Measurements from ENCODE around the gene TRIM25.

TRIM25 gene

GRCh38 chr17:56880571-56880970, 33.3 kb downstream of the TRIM25 start:
- Histone ChIP-seq H4K12ac (ENCODE audit: low read depth, low read length) (no peak overlapping the region), H4K8ac (ENCODE audit: low read depth, low read length) (no peak overlapping the region), H3K18ac (ENCODE audit: low read length) (no peak overlapping the region)

GRCh38 chr17:56880133-56880532, 33.7 kb downstream of the TRIM25 start:
- H3K9me3 ChIP-seq (ENCODE audit: insufficient read depth, low read depth, low read length) = no peaks in the 10 kb centered on the region
- no peak overlapping the region for H2BK5ac ChIP-seq (ENCODE audit: low read depth, low read length, poor library complexity)
- H3K14ac ChIP-seq (ENCODE audit: low read length) = no peak overlapping the region
- H3K27ac ChIP-seq (ENCODE audit: low read depth, low read length) = no peak overlapping the region
- no peak for DNase-seq
- H3K23ac ChIP-seq (ENCODE audit: low read length) = no peak overlapping the region
- no peak overlapping the region for H4K8ac ChIP-seq (ENCODE audit: low read depth, low read length)
- no peaks in the 10 kb centered on the region for H3K79me2 ChIP-seq (ENCODE audit: control insufficient read depth, insufficient read depth, low read length, poor library complexity)
- H2AFZ ChIP-seq (ENCODE audit: insufficient read depth, low read length, poor library complexity) = no peak overlapping the region
- H3K27me3 ChIP-seq (ENCODE audit: insufficient read depth, low read length) = no peaks in the 10 kb centered on the region
- no peak overlapping the region for H3K4me3 ChIP-seq (ENCODE audit: low read depth, low read length)
- no peaks in the 10 kb centered on the region for H3K36me3 ChIP-seq (ENCODE audit: control insufficient read depth in 1 of 2, insufficient read depth in 2 of 2, low read length in 2 of 2)
- H4K12ac ChIP-seq (ENCODE audit: low read depth, low read length) = no peak overlapping the region
- H2AK5ac ChIP-seq (ENCODE audit: low read length) = no peak overlapping the region
- no peaks in the 10 kb centered on the region for H3K79me1 ChIP-seq (ENCODE audit: low read length)
- H2BK120ac ChIP-seq (ENCODE audit: insufficient read depth, low read length, poor library complexity) = no peak overlapping the region
- H3K4me1 ChIP-seq (ENCODE audit: control insufficient read depth in 1 of 2, insufficient read depth in 2 of 2, low read length in 2 of 2) = no peaks in the 10 kb centered on the region
- H2BK12ac ChIP-seq (ENCODE audit: low read length) = no peak overlapping the region
- no peak overlapping the region for H4K91ac ChIP-seq (ENCODE audit: low read depth, low read length)
- H3K4ac ChIP-seq (ENCODE audit: low read depth, low read length) = no peak overlapping the region
- no peak overlapping the region for H3K18ac ChIP-seq (ENCODE audit: low read length)
- H3K9ac ChIP-seq (ENCODE audit: low read length) = no peak overlapping the region
- H3K4me2 ChIP-seq (ENCODE audit: low read length) = no peak overlapping the region
- no CpG with 5 or more reads among the region's 3 CpGs for WGBS (ENCODE audit: extremely low coverage, insufficient coverage, insufficient read length)

More at GRCh38 chr17:56880571-56880970, 33.3 kb downstream of the TRIM25 start:
- Histone ChIP-seq H3K4ac (ENCODE audit: low read depth, low read length) (no peak overlapping the region), H2AK5ac (ENCODE audit: low read length) (no peak overlapping the region), H3K9me3 (ENCODE audit: insufficient read depth, low read depth, low read length) (no peaks in the 10 kb centered on the region), H3K79me2 (ENCODE audit: control insufficient read depth, insufficient read depth, low read length, poor library complexity) (no peaks in the 10 kb centered on the region), H3K23ac (ENCODE audit: low read length) (peak overlapping the region; percentile 69), H3K4me1 (ENCODE audit: control insufficient read depth in 1 of 2, insufficient read depth in 2 of 2, low read length in 2 of 2) (no peaks in the 10 kb centered on the region), H2AFZ (ENCODE audit: insufficient read depth, low read length, poor library complexity) (no peak overlapping the region), H3K14ac (ENCODE audit: low read length) (no peak overlapping the region), H2BK5ac (ENCODE audit: low read depth, low read length, poor library complexity) (no peak overlapping the region), H3K4me3 (ENCODE audit: low read depth, low read length) (no peak overlapping the region), H3K27ac (ENCODE audit: low read depth, low read length) (no peak overlapping the region), H3K27me3 (ENCODE audit: insufficient read depth, low read length) (no peaks in the 10 kb centered on the region), H3K9ac (ENCODE audit: low read length) (peak overlapping the region; percentile 66), H3K4me2 (ENCODE audit: low read length) (no peak overlapping the region), H3K36me3 (ENCODE audit: control insufficient read depth in 1 of 2, insufficient read depth in 2 of 2, low read length in 2 of 2) (no peaks in the 10 kb centered on the region), H2BK12ac (ENCODE audit: low read length) (no peak overlapping the region), H4K91ac (ENCODE audit: low read depth, low read length) (no peak overlapping the region), H3K79me1 (ENCODE audit: low read length) (no peaks in the 10 kb centered on the region), H2BK120ac (ENCODE audit: insufficient read depth, low read length, poor library complexity) (no peak overlapping the region)
- DNase-seq = no peak
- no CpG with 5 or more reads among the region's 8 CpGs for WGBS (ENCODE audit: extremely low coverage, insufficient coverage, insufficient read length)

GRCh38 chr17:56879280-56879679, 34.6 kb downstream of the TRIM25 start:
- Histone ChIP-seq H3K4ac (ENCODE audit: low read depth, low read length) (no peak overlapping the region), H3K36me3 (ENCODE audit: control insufficient read depth in 1 of 2, insufficient read depth in 2 of 2, low read length in 2 of 2) (no peaks in the 10 kb centered on the region), H3K79me1 (ENCODE audit: low read length) (no peaks in the 10 kb centered on the region), H3K9ac (ENCODE audit: low read length) (no peak overlapping the region), H3K79me2 (ENCODE audit: control insufficient read depth, insufficient read depth, low read length, poor library complexity) (no peaks in the 10 kb centered on the region), H3K18ac (ENCODE audit: low read length) (no peak overlapping the region), H4K12ac (ENCODE audit: low read depth, low read length) (no peak overlapping the region), H3K27ac (ENCODE audit: low read depth, low read length) (no peak overlapping the region), H2BK5ac (ENCODE audit: low read depth, low read length, poor library complexity) (no peak overlapping the region), H4K91ac (ENCODE audit: low read depth, low read length) (no peak overlapping the region), H2BK12ac (ENCODE audit: low read length) (no peak overlapping the region), H3K4me2 (ENCODE audit: low read length) (no peak overlapping the region), H3K4me3 (ENCODE audit: low read depth, low read length) (no peak overlapping the region), H3K23ac (ENCODE audit: low read length) (no peak overlapping the region), H3K27me3 (ENCODE audit: insufficient read depth, low read length) (no peaks in the 10 kb centered on the region), H2AK5ac (ENCODE audit: low read length) (no peak overlapping the region), H2BK120ac (ENCODE audit: insufficient read depth, low read length, poor library complexity) (no peak overlapping the region), H3K4me1 (ENCODE audit: control insufficient read depth in 1 of 2, insufficient read depth in 2 of 2, low read length in 2 of 2) (no peaks in the 10 kb centered on the region), H3K9me3 (ENCODE audit: insufficient read depth, low read depth, low read length) (no peaks in the 10 kb centered on the region), H2AFZ (ENCODE audit: insufficient read depth, low read length, poor library complexity) (no peak overlapping the region), H4K8ac (ENCODE audit: low read depth, low read length) (no peak overlapping the region), H3K14ac (ENCODE audit: low read length) (no peak overlapping the region)
- DNase-seq = peak in 1 of 2 donors; percentile 25
- WGBS (ENCODE audit: extremely low coverage, insufficient coverage, insufficient read length) = no CpG with 5 or more reads among the region's 7 CpGs

GRCh38 chr17:56876766-56877179, 37.1 kb downstream of the TRIM25 start:
- Histone ChIP-seq H3K27me3 (ENCODE audit: insufficient read depth, low read length) (no peaks in the 10 kb centered on the region), H2AK5ac (ENCODE audit: low read length) (no peak overlapping the region), H3K18ac (ENCODE audit: low read length) (no peak overlapping the region), H4K91ac (ENCODE audit: low read depth, low read length) (no peak overlapping the region), H2BK120ac (ENCODE audit: insufficient read depth, low read length, poor library complexity) (no peak overlapping the region), H4K8ac (ENCODE audit: low read depth, low read length) (no peak overlapping the region), H2BK5ac (ENCODE audit: low read depth, low read length, poor library complexity) (no peak overlapping the region), H3K4me3 (ENCODE audit: low read depth, low read length) (no peak overlapping the region), H3K79me2 (ENCODE audit: control insufficient read depth, insufficient read depth, low read length, poor library complexity) (no peaks in the 10 kb centered on the region), H3K9ac (ENCODE audit: low read length) (no peak overlapping the region), H3K14ac (ENCODE audit: low read length) (no peak overlapping the region), H2AFZ (ENCODE audit: insufficient read depth, low read length, poor library complexity) (no peak overlapping the region), H3K23ac (ENCODE audit: low read length) (no peak overlapping the region), H3K9me3 (ENCODE audit: insufficient read depth, low read depth, low read length) (no peaks in the 10 kb centered on the region), H3K27ac (ENCODE audit: low read depth, low read length) (no peak overlapping the region), H3K79me1 (ENCODE audit: low read length) (no peaks in the 10 kb centered on the region), H4K12ac (ENCODE audit: low read depth, low read length) (no peak overlapping the region), H3K4me1 (ENCODE audit: control insufficient read depth in 1 of 2, insufficient read depth in 2 of 2, low read length in 2 of 2) (no peaks in the 10 kb centered on the region), H2BK12ac (ENCODE audit: low read length) (no peak overlapping the region), H3K4ac (ENCODE audit: low read depth, low read length) (no peak overlapping the region), H3K4me2 (ENCODE audit: low read length) (no peak overlapping the region), H3K36me3 (ENCODE audit: control insufficient read depth in 1 of 2, insufficient read depth in 2 of 2, low read length in 2 of 2) (no peaks in the 10 kb centered on the region)
- WGBS (ENCODE audit: extremely low coverage, insufficient coverage, insufficient read length) = no CpG with 5 or more reads among the region's 7 CpGs
- no peak for DNase-seq
